HEK293 (cell line): Measurements from ENCODE around the gene WDR88.

Experiments
- ZEB2 ChIP-seq: fragments of 450-650 bp; formaldehyde crosslinking; IDR thresholded peaks from 2 replicates; pipeline ENCODE4 v1.5.1; 2016; ENCODE audit warnings: missing biosample characterization, missing genetic modification characterization
- ZFP41 ChIP-seq: fragments of 450-650 bp; formaldehyde crosslinking; IDR thresholded peaks from 2 replicates; pipeline ENCODE4 v1.5.1; 2016; ENCODE audit warnings: missing biosample characterization, missing genetic modification characterization, borderline replicate concordance
- ZNF169 ChIP-seq: fragments of 450-650 bp; formaldehyde crosslinking; IDR thresholded peaks from 2 replicates; pipeline ENCODE4 v1.5.1; 2016; ENCODE audit warnings: missing biosample characterization, missing genetic modification characterization
- TF ChIP-seq, protein P1 (sequence below): fragments of 450-650 bp; formaldehyde crosslinking; conservative IDR thresholded peaks from 2 replicates; pipeline ENCODE4 v1.5.1; 2016; ENCODE audit warnings: low read depth, missing biosample characterization, missing genetic modification characterization

DNA sequence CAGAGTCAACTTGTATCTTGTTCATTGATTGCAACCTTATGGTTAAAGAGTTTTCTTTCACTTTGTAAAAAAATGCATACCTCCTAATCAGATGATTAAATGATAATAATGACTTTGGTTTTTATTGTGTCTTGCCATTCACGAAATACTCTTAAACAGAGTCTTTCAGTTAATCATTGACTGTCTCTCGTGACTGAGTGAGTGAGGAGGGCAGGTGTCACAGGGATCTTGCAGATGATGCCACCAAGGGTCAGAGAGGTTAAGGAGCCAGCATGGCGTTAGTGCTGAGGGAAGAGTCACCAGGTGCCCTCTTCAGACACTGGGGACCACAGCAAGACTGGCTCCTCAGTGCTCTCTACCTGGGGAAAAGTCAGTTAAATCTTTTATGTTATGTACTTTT is 42.9 kb upstream of the WDR88 start:
- TF ChIP-seq ZFP41 (tag by site-specific recombination) (no peak), ZNF169 (no peak), ZEB2 (tag by site-specific recombination) (no peak)
- TF ChIP-seq, protein P1, sequence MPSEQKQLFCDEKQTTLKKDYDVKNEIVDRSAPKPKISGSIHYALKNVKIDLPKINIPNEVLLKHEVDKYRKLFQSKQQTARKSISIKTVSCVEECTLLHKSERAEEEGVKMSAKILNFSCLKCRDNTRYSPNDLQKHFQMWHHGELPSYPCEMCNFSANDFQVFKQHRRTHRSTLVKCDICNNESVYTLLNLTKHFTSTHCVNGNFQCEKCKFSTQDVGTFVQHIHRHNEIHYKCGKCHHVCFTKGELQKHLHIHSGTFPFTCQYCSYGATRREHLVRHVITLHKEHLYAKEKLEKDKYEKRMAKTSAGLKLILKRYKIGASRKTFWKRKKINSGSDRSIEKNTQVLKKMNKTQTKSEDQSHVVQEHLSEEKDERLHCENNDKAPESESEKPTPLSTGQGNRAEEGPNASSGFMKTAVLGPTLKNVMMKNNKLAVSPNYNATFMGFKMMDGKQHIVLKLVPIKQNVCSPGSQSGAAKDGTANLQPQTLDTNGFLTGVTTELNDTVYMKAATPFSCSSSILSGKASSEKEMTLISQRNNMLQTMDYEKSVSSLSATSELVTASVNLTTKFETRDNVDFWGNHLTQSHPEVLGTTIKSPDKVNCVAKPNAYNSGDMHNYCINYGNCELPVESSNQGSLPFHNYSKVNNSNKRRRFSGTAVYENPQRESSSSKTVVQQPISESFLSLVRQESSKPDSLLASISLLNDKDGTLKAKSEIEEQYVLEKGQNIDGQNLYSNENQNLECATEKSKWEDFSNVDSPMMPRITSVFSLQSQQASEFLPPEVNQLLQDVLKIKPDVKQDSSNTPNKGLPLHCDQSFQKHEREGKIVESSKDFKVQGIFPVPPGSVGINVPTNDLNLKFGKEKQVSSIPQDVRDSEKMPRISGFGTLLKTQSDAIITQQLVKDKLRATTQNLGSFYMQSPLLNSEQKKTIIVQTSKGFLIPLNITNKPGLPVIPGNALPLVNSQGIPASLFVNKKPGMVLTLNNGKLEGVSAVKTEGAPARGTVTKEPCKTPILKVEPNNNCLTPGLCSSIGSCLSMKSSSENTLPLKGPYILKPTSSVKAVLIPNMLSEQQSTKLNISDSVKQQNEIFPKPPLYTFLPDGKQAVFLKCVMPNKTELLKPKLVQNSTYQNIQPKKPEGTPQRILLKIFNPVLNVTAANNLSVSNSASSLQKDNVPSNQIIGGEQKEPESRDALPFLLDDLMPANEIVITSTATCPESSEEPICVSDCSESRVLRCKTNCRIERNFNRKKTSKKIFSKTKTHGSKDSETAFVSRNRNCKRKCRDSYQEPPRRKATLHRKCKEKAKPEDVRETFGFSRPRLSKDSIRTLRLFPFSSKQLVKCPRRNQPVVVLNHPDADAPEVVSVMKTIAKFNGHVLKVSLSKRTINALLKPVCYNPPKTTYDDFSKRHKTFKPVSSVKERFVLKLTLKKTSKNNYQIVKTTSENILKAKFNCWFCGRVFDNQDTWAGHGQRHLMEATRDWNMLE (tag by site-specific recombination): no peak
